ENCODE data around the gene PRRT2.
"Not testable (repeated sequence)": the region's sequence is repeated elsewhere in the genome, so short reads cannot be mapped to it uniquely, and the experiment has no call there.

Gene PRRT2

DNA sequence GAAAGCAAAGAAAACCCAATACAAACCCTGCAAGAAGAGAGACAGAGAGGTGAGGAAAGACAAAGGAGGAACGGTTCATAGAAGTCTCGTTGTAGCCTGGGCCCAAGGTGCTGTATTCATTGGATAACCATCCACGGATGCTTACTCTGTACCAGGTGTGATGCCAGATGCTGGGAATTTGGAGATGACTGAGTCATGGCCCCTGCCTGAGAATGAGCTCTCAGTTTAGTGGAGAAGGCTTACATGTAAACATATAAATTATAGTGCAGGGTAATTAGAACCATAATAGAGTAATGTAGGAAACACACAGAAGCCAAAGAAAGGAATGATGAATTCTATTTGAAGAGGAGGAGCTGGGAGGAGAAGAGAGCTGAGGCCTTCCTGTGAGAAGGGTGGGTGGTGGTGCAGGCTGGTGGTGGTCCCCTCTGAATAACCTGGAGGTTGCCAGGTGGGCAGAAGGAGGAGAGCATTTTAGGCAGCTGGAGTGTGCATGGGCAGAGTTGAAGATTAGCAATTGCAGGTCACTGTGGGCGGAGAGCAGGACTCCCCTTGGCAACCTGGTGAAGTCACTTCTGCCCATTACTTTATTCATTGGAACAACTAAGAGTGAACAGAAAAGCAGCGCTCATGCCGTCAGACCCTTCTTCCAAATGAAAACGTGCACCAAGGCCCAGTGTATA lies 41.6 kb upstream of the PRRT2 start:
- TF ChIP-seq, protein P1, sequence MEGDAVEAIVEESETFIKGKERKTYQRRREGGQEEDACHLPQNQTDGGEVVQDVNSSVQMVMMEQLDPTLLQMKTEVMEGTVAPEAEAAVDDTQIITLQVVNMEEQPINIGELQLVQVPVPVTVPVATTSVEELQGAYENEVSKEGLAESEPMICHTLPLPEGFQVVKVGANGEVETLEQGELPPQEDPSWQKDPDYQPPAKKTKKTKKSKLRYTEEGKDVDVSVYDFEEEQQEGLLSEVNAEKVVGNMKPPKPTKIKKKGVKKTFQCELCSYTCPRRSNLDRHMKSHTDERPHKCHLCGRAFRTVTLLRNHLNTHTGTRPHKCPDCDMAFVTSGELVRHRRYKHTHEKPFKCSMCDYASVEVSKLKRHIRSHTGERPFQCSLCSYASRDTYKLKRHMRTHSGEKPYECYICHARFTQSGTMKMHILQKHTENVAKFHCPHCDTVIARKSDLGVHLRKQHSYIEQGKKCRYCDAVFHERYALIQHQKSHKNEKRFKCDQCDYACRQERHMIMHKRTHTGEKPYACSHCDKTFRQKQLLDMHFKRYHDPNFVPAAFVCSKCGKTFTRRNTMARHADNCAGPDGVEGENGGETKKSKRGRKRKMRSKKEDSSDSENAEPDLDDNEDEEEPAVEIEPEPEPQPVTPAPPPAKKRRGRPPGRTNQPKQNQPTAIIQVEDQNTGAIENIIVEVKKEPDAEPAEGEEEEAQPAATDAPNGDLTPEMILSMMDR (IDR thresholded peaks at IDR 0.05; ENCODE audit: insufficient read depth, missing control alignments): no peak
- FAIRE-seq (no peak), DNase-seq (ENCODE audit: insufficient read length, low spot score) (no peak)

DNA sequence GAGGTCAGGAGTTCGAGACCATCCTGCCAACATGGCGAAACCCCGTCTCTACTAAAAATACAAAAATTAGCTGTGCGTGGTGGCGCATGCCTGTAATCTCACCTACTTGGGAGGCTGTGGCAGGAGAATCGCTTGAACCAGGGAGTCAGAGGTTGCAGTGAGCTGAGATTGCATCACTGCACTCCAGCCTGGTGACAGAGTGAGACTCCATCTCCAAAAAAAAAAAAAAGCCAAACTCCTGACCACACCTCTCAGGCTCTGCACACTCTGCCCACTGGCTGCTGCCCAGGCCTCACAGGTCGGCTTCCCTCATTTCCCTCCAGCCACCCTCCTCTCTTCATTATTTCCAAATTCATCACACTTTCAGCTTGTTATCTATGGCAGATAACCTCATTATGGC lies 39.7 kb upstream of the PRRT2 start:
- not testable (repeated sequence) for DNase-seq (ENCODE audit: insufficient read length, low spot score); FAIRE-seq

DNA sequence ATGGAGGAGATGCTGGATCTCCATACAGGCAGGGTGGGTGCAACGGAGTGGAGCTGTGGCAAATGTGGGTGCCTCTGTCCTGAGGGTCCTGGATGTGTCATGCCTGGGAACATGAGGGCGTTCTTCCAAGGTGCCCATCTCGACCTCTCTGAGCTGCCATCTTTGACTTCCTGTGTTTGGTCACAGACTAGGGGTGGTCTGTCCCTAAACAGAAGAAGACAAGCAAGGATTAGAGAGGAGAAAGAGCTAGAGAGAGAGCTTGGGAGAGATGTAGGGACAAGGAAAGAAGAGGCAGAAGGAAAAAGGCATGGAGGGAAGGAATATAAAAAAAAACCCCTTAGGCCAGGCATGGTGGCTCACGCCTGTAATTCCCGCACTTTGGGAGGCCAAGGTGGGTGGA lies 37.3 kb upstream of the PRRT2 start:
- TF ChIP-seq, protein P1 (IDR thresholded peaks at IDR 0.05; ENCODE audit: insufficient read depth, missing control alignments): no peak
- DNase-seq (ENCODE audit: insufficient read length, low spot score) (no peak), FAIRE-seq (no peak)

DNA sequence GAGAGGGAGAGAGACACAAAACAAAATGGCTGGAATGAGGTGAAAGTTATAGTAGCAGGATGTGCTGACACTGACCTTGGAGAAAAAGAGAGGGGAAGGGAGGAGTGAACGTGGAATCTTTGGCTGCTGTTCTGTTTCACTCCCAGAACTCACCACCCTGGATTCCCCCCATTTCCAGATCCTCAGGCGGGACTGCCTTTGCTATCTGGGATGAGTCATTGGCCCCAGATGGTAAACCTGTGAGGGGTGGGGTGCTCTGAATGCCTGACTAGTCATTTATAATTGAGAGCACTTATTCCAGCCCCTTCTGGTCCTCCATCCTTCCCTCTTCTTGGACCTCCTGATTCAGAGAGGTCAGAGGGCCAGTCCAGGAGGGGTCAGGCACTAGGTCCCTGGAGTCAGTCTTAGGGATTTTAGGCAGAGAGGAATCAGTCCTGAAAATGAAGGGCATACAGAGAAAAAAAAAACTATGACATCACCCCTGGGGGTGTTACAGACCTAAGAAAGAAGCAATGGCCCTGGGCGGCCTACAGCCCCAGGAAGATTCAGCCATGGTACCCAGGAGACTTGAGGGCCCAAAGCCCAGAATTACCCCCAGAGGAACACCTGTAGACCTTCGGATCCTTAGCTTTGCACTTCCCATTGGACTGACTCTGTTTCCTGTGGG lies 36.1 kb upstream of the PRRT2 start:
- TF ChIP-seq, protein P1 (IDR thresholded peaks at IDR 0.05; ENCODE audit: insufficient read depth, missing control alignments): no peak
- no peak for FAIRE-seq
- DNase-seq (ENCODE audit: insufficient read length, low spot score): no peak

DNA sequence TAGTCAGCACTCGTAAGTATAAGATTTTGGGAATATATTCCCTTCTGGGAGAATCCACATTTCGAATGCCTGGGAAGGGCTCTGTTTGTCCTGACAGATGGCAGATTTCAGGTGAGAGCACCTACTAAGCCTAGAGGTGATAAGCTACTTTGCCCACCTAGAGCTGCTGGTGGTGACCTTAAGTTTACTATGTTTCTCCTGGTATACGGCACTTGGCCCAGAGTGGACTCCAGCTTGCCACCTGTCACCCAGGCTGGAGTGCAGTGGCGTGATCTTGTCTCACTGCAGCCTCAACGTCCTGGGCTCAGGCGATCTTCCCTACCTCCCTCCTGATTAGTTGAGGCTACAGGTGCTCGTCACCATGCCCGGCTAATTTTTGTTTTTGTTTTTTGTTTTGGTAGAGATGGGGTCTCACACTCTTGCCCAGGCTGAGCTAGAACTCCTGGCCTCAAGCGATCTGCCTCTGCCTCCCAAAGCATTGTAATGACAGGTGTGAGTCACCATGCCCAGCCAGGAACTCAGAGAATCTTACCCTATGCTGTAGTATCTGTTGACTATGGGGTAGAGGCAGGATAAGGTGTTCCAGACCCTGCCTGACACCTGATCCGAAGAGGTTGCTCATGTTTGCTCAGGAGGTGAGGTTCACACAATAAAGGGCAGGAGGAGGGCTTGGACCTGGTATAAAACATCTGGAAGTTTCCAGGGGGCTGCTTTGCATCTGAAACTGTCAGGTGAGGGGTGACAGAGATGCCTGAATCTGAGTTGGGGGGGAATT lies 34.2 kb upstream of the PRRT2 start, which contains the start of gene ZG16:
Gene ZG16, plus strand, starts transcription at position 681 of the 775 bp plus-strand sequence. CDS start 1,011 bp downstream, outside the sequence.
- FAIRE-seq (no peak), DNase-seq (ENCODE audit: insufficient read length, low spot score) (no peak)
- TF ChIP-seq, protein P1 (IDR thresholded peaks at IDR 0.05; ENCODE audit: insufficient read depth, missing control alignments): no peak

DNA sequence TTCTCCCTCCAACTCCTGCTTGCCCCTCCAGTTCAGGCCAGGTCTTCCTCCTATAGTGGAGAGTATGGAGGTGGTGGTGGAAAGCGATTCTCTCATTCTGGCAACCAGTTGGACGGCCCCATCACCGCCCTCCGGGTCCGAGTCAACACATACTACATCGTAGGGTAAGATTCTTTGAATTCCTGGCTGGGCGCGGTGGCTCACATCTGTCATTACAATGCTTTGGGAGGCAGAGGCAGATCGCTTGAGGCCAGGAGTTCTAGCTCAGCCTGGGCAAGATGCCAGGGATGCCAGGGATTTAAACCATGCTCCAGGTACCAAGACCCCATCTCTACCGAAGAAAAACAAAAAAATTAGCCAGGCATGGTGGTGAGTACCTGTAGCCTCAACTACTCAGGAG lies 32.5 kb upstream of the PRRT2 start:
- FAIRE-seq (no peak), DNase-seq (ENCODE audit: insufficient read length, low spot score) (no peak)
- TF ChIP-seq, protein P1 (IDR thresholded peaks at IDR 0.05; ENCODE audit: insufficient read depth, missing control alignments): no peak

DNA sequence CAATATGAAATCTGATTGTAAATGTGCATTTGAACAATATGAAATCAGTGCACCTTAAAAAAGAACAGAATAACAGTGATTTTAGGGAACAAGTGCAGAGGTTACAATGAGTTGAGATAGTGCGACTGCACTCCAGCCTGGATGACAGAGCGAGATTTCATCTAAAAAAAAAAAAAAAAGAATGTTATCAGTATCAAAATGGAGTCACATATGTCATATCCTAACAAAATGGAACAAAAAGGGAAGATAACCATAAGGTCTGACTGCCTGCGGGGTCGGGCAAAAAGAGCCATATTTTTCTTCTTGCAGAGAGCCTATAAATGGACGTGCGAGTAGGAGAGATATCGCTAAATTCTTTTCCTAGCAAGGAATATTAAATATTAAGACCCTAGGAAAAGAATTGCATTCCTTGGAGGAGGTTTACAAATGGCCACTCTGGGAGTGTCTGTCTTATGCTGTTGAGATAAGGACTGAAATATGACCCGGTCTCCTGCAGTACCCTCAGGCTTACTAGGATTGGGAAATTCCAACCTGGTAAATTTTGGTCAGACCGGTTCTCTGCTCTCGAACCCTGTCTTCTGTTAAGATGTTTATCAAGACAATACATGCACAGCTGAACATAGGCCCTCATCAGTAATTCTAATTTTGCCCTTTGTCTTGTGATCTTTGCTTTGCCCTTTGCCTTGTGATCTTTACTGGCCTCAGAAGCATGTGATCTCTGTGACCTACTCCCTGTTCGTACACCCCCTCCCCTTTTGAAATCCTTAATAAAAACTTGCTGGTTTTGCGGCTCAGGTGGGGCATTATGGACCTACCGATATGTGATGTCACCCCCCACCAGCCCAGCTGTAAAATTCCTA lies 28.7 kb upstream of the PRRT2 start:
- not testable (repeated sequence) for DNase-seq (ENCODE audit: insufficient read length, low spot score); FAIRE-seq
